CD4-positive, alpha-beta T cell treated with Interleukin-10 for 1 hour (primary cell): ENCODE measurements around the gene CFAP45.

Experiments used
- DNase-seq: peaks from one replicate; pipeline ENCODE4 v3.0.0-alpha.2; 2020

CFAP45 gene

GRCh38 chr1:159870704-159871103, 29.3 kb downstream of the CFAP45 start:
- no peak for DNase-seq

- DNase-seq: no peak
Measured at GRCh38 chr1:159869607-159870006, 30.4 kb downstream of the CFAP45 start.

- no peak for DNase-seq
Measured at GRCh38 chr1:159869173-159869572, 30.8 kb downstream of the CFAP45 start.

- no peak for DNase-seq
Measured at GRCh38 chr1:159868766-159869165, 31.2 kb downstream of the CFAP45 start.

- no peak for DNase-seq
Measured at GRCh38 chr1:159867664-159868026, 32.3 kb downstream of the CFAP45 start.

GRCh38 chr1:159866905-159867663, 32.9 kb downstream of the CFAP45 start:
- DNase-seq: no peak

- DNase-seq: no peak
Measured at GRCh38 chr1:159866066-159866465, 33.9 kb downstream of the CFAP45 start.

GRCh38 chr1:159864262-159864661, 35.7 kb downstream of the CFAP45 start:
- DNase-seq: no peak

GRCh38 chr1:159862557-159862956, 37.4 kb downstream of the CFAP45 start, which contains the start of gene VSIG8:
TSS of gene VSIG8 (minus strand) at chr1:159862657. CDS start at chr1:159862521, 136 bp downstream.
- no peak for DNase-seq

- DNase-seq: no peak
Measured at GRCh38 chr1:159862031-159862430, 37.9 kb downstream of the CFAP45 start.

- no peak for DNase-seq
Measured at GRCh38 chr1:159861218-159861617, 38.7 kb downstream of the CFAP45 start.

GRCh38 chr1:159860456-159860855, 39.5 kb downstream of the CFAP45 start:
- DNase-seq: no peak

GRCh38 chr1:159859767-159860322, 40.1 kb downstream of the CFAP45 start:
- no peak for DNase-seq

GRCh38 chr1:159857889-159858288, 42.1 kb downstream of the CFAP45 start:
- no peak for DNase-seq

GRCh38 chr1:159856576-159856975, 43.4 kb downstream of the CFAP45 start:
- no peak for DNase-seq

GRCh38 chr1:159855709-159856108, 44.3 kb downstream of the CFAP45 start:
- no peak for DNase-seq

- DNase-seq: peak; percentile 77
Measured at GRCh38 chr1:159854693-159855192, 45.2 kb downstream of the CFAP45 start.

GRCh38 chr1:159854116-159854692, 45.8 kb downstream of the CFAP45 start:
- no peak for DNase-seq

- no peak for DNase-seq
Measured at GRCh38 chr1:159853417-159854115, 46.4 kb downstream of the CFAP45 start.

- peak; percentile 20 for DNase-seq
Measured at GRCh38 chr1:159851407-159851806, 48.6 kb downstream of the CFAP45 start.

GRCh38 chr1:159849626-159850366, 50.2 kb downstream of the CFAP45 start:
- DNase-seq: no peak

GRCh38 chr1:159848326-159848725, 51.6 kb downstream of the CFAP45 start:
- DNase-seq: no peak

GRCh38 chr1:159847231-159847630, 52.7 kb downstream of the CFAP45 start:
- no peak for DNase-seq
